AG08396 (cell line): ENCODE results near the gene TTI1.
A peak's percentile ranks its signal among the peaks of the same experiment; 100 is the strongest.
"Not testable (repeated sequence)": the region's sequence is repeated elsewhere in the genome, so short reads cannot be mapped to it uniquely, and the experiment has no call there.

Source experiments
- DNase-seq: peaks from one replicate; pipeline ENCODE4 v3.0.0; 2012; ENCODE audit warnings: low spot score, mixed read lengths

Gene TTI1

GRCh38 chr20:37968841-37969401 lies 64.3 kb downstream of the TTI1 start:
- DNase-seq, result no peak

- not testable (repeated sequence) for DNase-seq
These were observed 69.8 kb downstream of the TTI1 start for GRCh38 chr20:37963483-37963882.

GRCh38 chr20:37961066-37961465 lies 72.2 kb downstream of the TTI1 start:
- no peak for DNase-seq

- no peak for DNase-seq
These were observed 74.3 kb downstream of the TTI1 start for GRCh38 chr20:37958856-37959520.

- DNase-seq, result no peak
These were observed 77.1 kb downstream of the TTI1 start for GRCh38 chr20:37956107-37956585.

- DNase-seq, result no peak
These were observed 77.7 kb downstream of the TTI1 start for GRCh38 chr20:37955511-37955910.

- DNase-seq, result no peak
These were observed 78.6 kb downstream of the TTI1 start for GRCh38 chr20:37954626-37955025.

- no peak for DNase-seq
These were observed 79.1 kb downstream of the TTI1 start for GRCh38 chr20:37954190-37954589.

GRCh38 chr20:37948956-37949355 lies 84.3 kb downstream of the TTI1 start:
- no peak for DNase-seq

GRCh38 chr20:37947943-37948342 lies 85.3 kb downstream of the TTI1 start:
- no peak for DNase-seq

GRCh38 chr20:37946946-37947345 lies 86.3 kb downstream of the TTI1 start:
- no peak for DNase-seq

- peak; percentile 3 for DNase-seq
These were observed 88.1 kb downstream of the TTI1 start for GRCh38 chr20:37945091-37945547.

GRCh38 chr20:37944456-37944981 lies 88.7 kb downstream of the TTI1 start:
- peak; percentile 1 for DNase-seq

- DNase-seq, result peak; percentile 6
These were observed 89.5 kb downstream of the TTI1 start for GRCh38 chr20:37943501-37944455.

GRCh38 chr20:37943033-37943432 lies 90.2 kb downstream of the TTI1 start:
- DNase-seq, result no peak

GRCh38 chr20:37941992-37942391 lies 91.3 kb downstream of the TTI1 start:
- DNase-seq, result no peak

- no peak for DNase-seq
These were observed 91.9 kb downstream of the TTI1 start for GRCh38 chr20:37941332-37941731.

GRCh38 chr20:37940858-37941257 lies 92.4 kb downstream of the TTI1 start:
- DNase-seq, result no peak

GRCh38 chr20:37939701-37940560 lies 93.3 kb downstream of the TTI1 start:
- DNase-seq, result no peak

- DNase-seq, result no peak
These were observed 94.3 kb downstream of the TTI1 start for GRCh38 chr20:37938954-37939353.

- DNase-seq, result no peak
These were observed 95.0 kb downstream of the TTI1 start for GRCh38 chr20:37938181-37938750.
